Placental pericyte (primary cell): ENCODE results near the gene ZNHIT1. TPM values are rescaled to one million over a fixed set of nuclear protein-coding genes. Genes with fewer than 3 reads are reported as not detected.

Experiments used
- small RNA-seq: library from RNA; depleted of rRNA; stranded (forward); fragments of <200 nt; gene quantifications from one replicate; pipeline ENCODE3, GENCODE V24; 2012; ENCODE audit warnings: low replicate concordance
- total RNA-seq: library from RNA; depleted of rRNA; stranded (reverse); fragments of >200 nt; gene quantifications from 2 replicates; pipeline ENCODE4 v1.2.3, GENCODE V29; 2012

Gene ZNHIT1
- 70.2 and 76.6 TPM in 2 replicates for total RNA-seq

DNA sequence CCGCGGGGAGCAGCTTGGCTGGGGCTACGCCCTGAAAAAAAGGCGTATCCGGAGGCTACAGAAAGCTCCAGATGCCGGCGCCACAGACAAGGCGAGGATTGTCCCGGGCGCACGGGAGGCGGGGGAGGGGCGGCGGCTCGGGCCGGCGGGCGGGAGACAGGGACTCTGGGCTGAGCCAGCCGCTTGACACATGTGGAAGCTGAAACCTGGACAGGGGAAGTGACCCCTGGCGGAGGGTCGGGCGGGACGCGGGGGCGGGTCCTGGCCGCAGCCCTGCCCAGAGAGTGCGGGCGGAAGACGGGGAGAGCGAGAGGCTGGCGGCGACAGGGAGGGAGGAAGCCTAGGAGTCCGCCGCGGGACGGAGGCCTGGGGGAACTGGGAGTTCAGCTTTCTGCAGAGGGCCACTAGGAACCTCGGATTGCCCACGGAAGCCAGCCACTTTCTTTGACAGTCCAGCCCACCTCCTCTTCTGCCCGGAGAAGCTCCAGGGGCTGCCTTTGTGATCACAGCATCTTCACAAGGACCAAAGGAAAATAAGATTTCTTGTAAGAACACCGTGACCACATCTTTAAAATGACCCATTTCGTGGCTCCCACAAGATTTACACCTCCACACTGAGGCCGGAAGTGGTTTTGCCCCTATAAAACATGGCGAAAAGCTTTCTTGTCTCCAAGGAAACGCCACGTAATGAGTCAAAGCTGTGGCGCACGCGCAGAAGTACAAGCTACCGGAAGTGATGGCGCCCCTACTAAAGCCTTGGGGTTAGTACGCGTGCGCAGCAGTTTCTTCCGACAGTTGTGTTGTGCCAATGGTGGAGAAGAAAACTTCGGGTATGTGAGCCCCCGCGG is at the start of gene ZNHIT1, which contains the start of gene PLOD3:
Gene ZNHIT1 (plus strand): TSS at position 778 of the 848 bp plus-strand sequence. CDS start 31 bp downstream, at position 809.
Gene PLOD3 (minus strand): TSS at position 194 of the 848 bp plus-strand sequence. CDS start 307 bp downstream, outside the sequence.

GRCh38 chr7:101180130-101180755 is 37.7 kb upstream of the ZNHIT1 start, which contains the start of gene NAT16:
Gene NAT16, minus strand, starts transcription at chr7:101180293. Its CDS starts 5,486 bp downstream, at chr7:101174807.

DNA sequence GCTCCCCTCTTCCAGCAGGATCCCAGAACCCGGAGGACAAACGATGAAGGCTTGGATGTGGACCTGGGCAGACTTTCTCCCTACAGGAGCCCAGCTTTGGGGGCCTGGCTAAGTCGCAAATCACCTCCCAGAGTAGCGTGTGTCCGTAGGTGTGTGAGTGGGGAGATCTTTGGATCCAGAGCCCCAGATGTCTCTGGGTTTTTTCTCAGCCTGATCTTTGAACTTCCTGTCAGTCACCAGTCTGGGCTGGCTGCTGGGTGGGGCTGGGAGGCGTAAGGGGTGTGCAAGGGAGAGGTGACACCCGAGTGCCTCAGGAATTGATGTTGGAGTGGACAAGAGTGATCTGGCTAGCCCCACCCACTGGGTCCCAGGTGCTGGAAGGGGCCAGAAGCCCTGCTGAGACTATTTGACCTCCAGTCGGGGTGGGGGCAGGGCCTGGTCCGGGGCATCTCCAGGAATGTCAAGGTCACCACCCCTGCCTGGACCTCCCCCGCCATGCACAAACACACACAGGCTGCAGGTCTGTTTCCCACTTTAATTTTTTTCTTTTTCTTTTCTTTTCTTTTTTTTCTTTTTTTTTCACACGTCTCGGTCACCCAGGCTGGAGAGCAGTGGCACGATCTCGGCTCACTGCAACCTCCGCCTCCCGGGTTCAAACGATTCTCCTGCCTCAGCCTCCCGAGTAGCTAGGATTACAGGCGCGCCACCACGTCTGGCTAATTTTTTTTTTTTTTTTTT is 16.9 kb upstream of the ZNHIT1 start, which contains the start of gene MOGAT3:
Gene MOGAT3 (minus strand): TSS at position 175 of the 738 bp plus-strand sequence. CDS start 182 bp downstream, outside the sequence.

GRCh38 chr7:101237206-101238067 is 19.5 kb downstream of the ZNHIT1 start, which contains the start of gene CLDN15:
Gene CLDN15, minus strand, starts transcription at chr7:101237802. Its CDS starts 221 bp downstream, at chr7:101237581.

GRCh38 chr7:101244375-101245146 is 26.6 kb downstream of the ZNHIT1 start, which contains the start of gene FIS1:
Gene FIS1, minus strand, starts transcription at chr7:101245081. Its CDS starts 77 bp downstream, at chr7:101245004.

Small RNA genes within 50 kb of the gene (small RNA-seq; reads per million reads assigned to genes)
- not detected for gene RNU6-1104P

Other genes with a start within 250 kb of the ZNHIT1 start
- 0.43 TPM in 1 of 2 replicates, not detected in the other for gene MUC12, start 248.6 kb upstream of the ZNHIT1 start, total RNA-seq
- gene MUC17, start 198.1 kb upstream of the ZNHIT1 start, total RNA-seq = not detected in 2 replicates
- 12.9 and 18.8 TPM in 2 replicates for gene TRIM56, start 132.7 kb upstream of the ZNHIT1 start, total RNA-seq
- 1,212 and 2,489 TPM in 2 replicates for gene SERPINE1, start 91.1 kb upstream of the ZNHIT1 start, total RNA-seq
- 100 and 148 TPM in 2 replicates for gene AP1S1, start 63.7 kb upstream of the ZNHIT1 start, total RNA-seq
- gene VGF, start 52.6 kb upstream of the ZNHIT1 start, total RNA-seq = not detected in 2 replicates
- not detected in 2 replicates for gene NAT16, start 37.9 kb upstream of the ZNHIT1 start, total RNA-seq
- gene MOGAT3, start 17.1 kb upstream of the ZNHIT1 start, total RNA-seq = not detected in 2 replicates
- 101 and 108 TPM in 2 replicates for gene PLOD3, start 584 bp upstream of the ZNHIT1 start, total RNA-seq
- 3.6 and 5.9 TPM in 2 replicates for gene CLDN15, start 19.6 kb downstream of the ZNHIT1 start, total RNA-seq
- 97.4 and 164 TPM in 2 replicates for gene FIS1, start 26.9 kb downstream of the ZNHIT1 start, total RNA-seq
- 24.2 and 32.4 TPM in 2 replicates for gene IFT22, start 103.6 kb downstream of the ZNHIT1 start, total RNA-seq
- not detected in 2 replicates for gene COL26A1, start 144.7 kb downstream of the ZNHIT1 start, total RNA-seq